ENCODE data around the gene SCYGR4.

The SCYGR4 gene

DNA sequence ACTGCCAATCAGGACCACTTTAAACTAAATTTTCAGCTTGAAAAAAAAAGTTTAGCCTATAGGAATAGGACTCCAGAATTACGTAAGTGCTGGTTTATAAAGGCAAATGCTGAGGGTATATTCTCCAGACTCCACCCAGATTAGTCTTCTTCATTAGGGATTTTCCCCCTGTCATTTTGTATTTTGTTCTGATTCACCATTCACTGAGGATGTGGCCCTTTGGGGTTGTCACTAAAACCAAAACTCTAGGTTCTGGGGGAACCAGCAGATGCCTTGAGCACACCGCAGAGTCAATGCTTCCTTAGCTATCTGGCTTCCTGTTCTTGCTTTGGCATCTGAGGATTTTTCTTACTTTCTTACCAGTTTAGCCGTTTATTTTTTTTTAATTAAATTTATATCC lies 10.5 kb downstream of the SCYGR4 start:
- TF ChIP-seq, protein P1, sequence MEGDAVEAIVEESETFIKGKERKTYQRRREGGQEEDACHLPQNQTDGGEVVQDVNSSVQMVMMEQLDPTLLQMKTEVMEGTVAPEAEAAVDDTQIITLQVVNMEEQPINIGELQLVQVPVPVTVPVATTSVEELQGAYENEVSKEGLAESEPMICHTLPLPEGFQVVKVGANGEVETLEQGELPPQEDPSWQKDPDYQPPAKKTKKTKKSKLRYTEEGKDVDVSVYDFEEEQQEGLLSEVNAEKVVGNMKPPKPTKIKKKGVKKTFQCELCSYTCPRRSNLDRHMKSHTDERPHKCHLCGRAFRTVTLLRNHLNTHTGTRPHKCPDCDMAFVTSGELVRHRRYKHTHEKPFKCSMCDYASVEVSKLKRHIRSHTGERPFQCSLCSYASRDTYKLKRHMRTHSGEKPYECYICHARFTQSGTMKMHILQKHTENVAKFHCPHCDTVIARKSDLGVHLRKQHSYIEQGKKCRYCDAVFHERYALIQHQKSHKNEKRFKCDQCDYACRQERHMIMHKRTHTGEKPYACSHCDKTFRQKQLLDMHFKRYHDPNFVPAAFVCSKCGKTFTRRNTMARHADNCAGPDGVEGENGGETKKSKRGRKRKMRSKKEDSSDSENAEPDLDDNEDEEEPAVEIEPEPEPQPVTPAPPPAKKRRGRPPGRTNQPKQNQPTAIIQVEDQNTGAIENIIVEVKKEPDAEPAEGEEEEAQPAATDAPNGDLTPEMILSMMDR (IDR thresholded peaks at IDR 0.05), result no peak

DNA sequence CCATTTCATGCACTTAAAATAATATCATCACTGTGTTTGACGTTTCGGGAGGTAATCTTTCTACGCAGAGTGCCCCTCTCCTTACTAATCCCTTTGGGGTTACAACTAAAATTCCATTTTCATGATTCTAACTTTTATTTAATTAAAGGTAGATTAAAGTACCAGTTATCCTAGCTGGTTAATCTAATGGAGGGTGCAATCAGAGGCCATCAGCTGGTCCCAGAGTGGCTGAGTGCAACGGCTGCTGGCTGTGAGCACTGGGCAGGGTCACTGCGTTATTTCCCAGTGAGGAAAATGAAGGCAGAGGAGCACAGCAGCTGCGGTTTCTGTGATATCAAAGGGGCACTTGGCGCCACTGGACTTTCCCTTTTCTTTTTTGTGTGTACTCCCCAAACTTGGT lies 12.1 kb downstream of the SCYGR4 start:
- TF ChIP-seq, protein P1 (IDR thresholded peaks at IDR 0.05), result no peak

DNA sequence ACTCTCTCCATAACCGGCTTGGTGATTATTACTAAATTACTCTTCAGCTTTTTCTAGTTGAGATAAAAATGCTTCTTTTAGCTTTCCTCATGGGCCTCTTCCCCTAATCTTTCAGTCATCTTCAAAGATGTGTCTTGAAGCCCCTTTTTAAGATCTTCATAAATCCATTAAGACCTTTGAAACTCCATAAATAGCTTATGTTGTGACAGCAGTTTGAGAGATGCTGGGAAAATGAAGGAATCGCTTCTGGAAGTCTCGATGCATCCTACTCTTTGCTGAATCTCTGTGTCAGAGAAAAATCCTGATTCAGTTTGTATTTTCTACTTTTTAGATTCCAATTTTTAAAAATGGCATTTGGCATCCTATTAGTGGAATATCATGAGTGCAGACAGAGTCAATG lies 13.0 kb downstream of the SCYGR4 start:
- TF ChIP-seq, protein P1 (IDR thresholded peaks at IDR 0.05), result no peak

DNA sequence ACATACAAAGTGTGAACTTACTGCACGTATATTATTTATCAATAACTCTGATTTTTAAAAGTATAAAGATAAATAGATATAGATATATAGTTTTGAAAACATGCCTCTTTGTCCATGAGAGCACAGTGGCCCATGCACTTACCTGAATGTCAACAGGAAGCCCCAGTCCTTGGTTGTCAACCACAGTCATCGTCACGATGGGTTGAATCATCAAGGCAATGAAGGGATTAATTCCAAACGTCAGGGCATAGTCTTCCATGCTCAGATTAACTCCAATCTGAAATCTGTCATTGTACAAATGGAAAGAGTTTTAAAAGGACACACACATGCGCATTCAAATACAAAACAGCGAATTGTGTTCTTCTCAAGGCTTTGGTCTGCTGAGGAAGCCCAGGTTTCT lies 15.5 kb downstream of the SCYGR4 start:
- TF ChIP-seq, protein P1 (IDR thresholded peaks at IDR 0.05), result no peak

DNA sequence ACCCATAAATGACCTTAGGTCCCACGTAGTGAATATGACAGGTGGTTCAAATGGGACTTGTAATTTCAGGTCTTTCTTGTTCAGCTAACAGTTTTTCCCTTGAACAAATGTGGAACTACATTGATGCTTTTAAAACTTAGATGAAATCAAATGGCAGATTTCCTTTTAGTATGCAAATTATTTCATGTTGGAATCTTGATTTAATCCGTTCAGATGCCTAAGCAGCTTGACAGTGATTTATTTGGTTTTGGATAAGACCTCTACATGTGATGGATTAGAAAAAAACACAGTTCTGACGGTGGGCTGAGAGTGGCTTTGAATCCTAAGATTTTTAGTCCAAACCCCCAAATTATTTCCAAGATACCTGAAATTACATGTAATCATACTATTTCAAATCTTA lies 16.9 kb downstream of the SCYGR4 start:
- TF ChIP-seq, protein P1 (IDR thresholded peaks at IDR 0.05), result no peak

DNA sequence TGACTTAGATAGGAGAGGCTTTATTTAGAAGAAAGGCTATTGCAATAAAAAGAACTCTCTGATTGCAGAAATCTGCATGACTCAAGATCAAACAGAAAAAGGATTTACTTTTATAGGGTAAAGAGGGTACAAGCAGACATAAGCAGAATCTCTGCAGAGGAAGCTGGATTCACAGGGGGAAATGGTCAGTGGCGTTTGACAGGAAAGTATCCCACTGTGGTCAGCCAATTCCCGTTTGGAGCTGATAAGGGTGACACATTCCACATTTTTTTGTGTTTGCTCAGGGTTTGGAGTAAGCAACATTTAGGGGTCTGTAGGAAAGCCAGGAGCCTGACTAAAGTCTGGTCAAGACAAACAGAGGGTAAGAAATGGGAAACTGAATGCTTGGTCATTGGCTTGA lies 25.4 kb downstream of the SCYGR4 start:
- TF ChIP-seq, protein P1 (IDR thresholded peaks at IDR 0.05), result no peak

DNA sequence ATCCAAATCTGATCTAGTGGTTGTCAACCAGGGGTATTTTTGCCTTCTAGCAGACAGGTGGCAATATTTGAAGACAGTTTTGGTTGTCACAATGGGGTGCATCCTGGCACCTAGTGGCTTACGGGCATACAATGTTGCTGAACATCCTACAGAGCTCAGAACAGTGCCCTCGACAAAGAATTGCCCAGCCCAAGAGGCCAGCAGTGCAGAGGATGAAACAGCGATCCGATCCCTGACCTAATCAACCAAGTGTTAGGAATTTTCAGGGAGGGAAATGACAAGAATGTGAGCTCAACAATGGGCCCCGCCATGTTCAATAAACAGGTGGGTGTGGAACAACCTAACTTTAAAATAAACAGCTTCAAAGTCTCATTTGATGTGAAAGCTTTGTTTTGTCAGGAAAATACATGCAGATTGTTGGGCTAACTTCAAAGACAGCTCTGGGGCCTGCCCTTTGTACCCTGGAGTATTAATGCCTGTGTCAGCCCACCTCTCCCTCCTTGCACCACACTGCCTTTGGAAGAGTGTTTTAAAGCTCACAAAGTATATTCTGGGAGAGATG lies 26.8 kb downstream of the SCYGR4 start:
- TF ChIP-seq, protein P1 (IDR thresholded peaks at IDR 0.05), result no peak

DNA sequence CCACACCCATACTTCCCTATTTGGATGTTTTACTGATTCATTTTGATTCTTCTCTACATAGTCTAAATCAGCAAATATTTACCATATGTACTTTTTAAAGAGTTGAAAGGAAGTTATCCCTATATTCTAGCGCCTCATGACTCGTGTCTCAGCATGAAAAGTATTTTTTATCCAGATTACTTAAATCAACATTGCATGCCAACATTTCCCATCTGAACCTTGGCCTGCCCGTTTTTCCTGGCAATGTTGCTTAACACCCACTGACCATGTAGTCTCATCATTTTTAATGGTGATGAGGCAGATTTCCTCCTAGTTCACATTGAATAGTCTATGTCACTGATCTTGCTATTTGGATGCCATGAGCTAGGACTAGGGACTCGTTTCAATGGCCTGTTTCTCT lies 36.1 kb downstream of the SCYGR4 start:
- TF ChIP-seq, protein P1 (IDR thresholded peaks at IDR 0.05), result no peak

Measured in LNCAP (cell line).